Neural cell (in vitro differentiated cells): ENCODE results near the gene UQCC3. TPM values are rescaled to one million over a fixed set of nuclear protein-coding genes. Genes with fewer than 3 reads are reported as not detected.
A peak's percentile ranks its signal among the peaks of the same experiment; 100 is the strongest.

Experiments used
- H2AFZ ChIP-seq: fragments of 200-600, 300-800 bp; sonication (generic), shearing (Covaris generic); 2 replicates; pipeline ENCODE4 v1.6.0; 2014; ENCODE audit warnings: low read depth, mild to moderate bottlenecking, antibody characterized with exemption, low read length, moderate library complexity
- H3F3A ChIP-seq: fragments of 200-600 bp; shearing (Covaris generic); 2 replicates; pipeline ENCODE4 v1.6.1; 2016; ENCODE audit warnings: mild to moderate bottlenecking, moderate library complexity, mixed read lengths, antibody characterized with exemption, low read length; ENCODE audit not compliant: insufficient read depth, poor library complexity, severe bottlenecking
- H3K27ac ChIP-seq: fragments of 200-600, 300-800 bp; sonication (generic), shearing (Covaris generic); 2 replicates; pipeline ENCODE4 v1.5.1; 2014; ENCODE audit warnings: mild to moderate bottlenecking, low read length, moderate library complexity
- H3K27me3 ChIP-seq: fragments of 300-800, 200-600 bp; sonication (generic), shearing (Covaris generic); 2 replicates; pipeline ENCODE4 v1.6.0; 2014; ENCODE audit warnings: mild to moderate bottlenecking, low read depth, low read length, moderate library complexity; ENCODE audit not compliant: insufficient read depth
- H3K36me3 ChIP-seq: fragments of 300-800, 200-600 bp; sonication (generic), shearing (Covaris generic); 2 replicates; pipeline ENCODE4 v1.5.1; 2014; ENCODE audit warnings: mild to moderate bottlenecking, antibody characterized with exemption, low read length, moderate library complexity; ENCODE audit not compliant: insufficient read depth
- H3K4me2 ChIP-seq: fragments of 300-800, 200-600 bp; sonication (generic), shearing (Covaris generic); 2 replicates; pipeline ENCODE4 v1.6.0; 2014; ENCODE audit warnings: mild to moderate bottlenecking, low read length
- H3K4me3 ChIP-seq: fragments of 300-800, 200-600 bp; sonication (generic), shearing (Covaris generic); 2 replicates; pipeline ENCODE4 v1.5.1; 2014; ENCODE audit warnings: mild to moderate bottlenecking, low read length, moderate library complexity
- H3K79me2 ChIP-seq: fragments of 200-600 bp; shearing (Covaris generic); replicated peaks from 2 replicates; pipeline ENCODE4 v1.6.0; 2014; ENCODE audit warnings: mild to moderate bottlenecking, low read length, moderate library complexity; ENCODE audit not compliant: insufficient read depth
- H3K9ac ChIP-seq: fragments of 300-800, 200-600 bp; sonication (generic), shearing (Covaris generic); 2 replicates; pipeline ENCODE4 v1.6.1; 2016; ENCODE audit warnings: mild to moderate bottlenecking, low read length, mixed read lengths
- H3K9me2 ChIP-seq: fragments of 200-600 bp; shearing (Covaris generic); 2 replicates; pipeline ENCODE4 v1.6.1; 2016; ENCODE audit warnings: mild to moderate bottlenecking, low read length, mixed read lengths; ENCODE audit not compliant: insufficient read depth
- H3K9me3 ChIP-seq: fragments of 200-600, 300-800 bp; sonication (generic), shearing (Covaris generic); 2 replicates; pipeline ENCODE4 v1.6.1; 2016; ENCODE audit warnings: mild to moderate bottlenecking, mixed run types, low read length, moderate library complexity, mixed read lengths
- H4K20me1 ChIP-seq: fragments of 200-600 bp; shearing (Covaris generic); 2 replicates; pipeline ENCODE4 v1.6.1; 2016; ENCODE audit warnings: mild to moderate bottlenecking, mixed run types; ENCODE audit not compliant: insufficient read depth
- EP300 ChIP-seq: fragments of 450-650 bp; conservative IDR thresholded peaks from 2 replicates; pipeline ENCODE4 v1.6.1; 2014; ENCODE audit warnings: antibody characterized with exemption, mild to moderate bottlenecking, moderate library complexity; ENCODE audit not compliant: poor library complexity, severe bottlenecking
- EZH2 ChIP-seq: fragments of 200-600, 300-800 bp; shearing (Covaris generic), sonication (generic); IDR thresholded peaks from 2 replicates; pipeline ENCODE4 v1.6.1; 2014; ENCODE audit warnings: antibody characterized with exemption, low read length, borderline replicate concordance, mild to moderate bottlenecking; ENCODE audit not compliant: insufficient read depth, poor library complexity, severe bottlenecking
- MXI1 ChIP-seq: fragments of 450-650 bp; conservative IDR thresholded peaks from 2 replicates; pipeline ENCODE4 v1.6.1; 2014; ENCODE audit warnings: antibody characterized with exemption, mild to moderate bottlenecking; ENCODE audit not compliant: poor library complexity, severe bottlenecking
- POLR2AphosphoS5 ChIP-seq: IDR thresholded peaks from 2 replicates; pipeline ENCODE4 v1.6.1; 2012
- RAD21 ChIP-seq: fragments of 450-650 bp; conservative IDR thresholded peaks from 2 replicates; pipeline ENCODE4 v1.6.1; 2014; ENCODE audit warnings: antibody characterized with exemption, mild to moderate bottlenecking, moderate library complexity
- SMC3 ChIP-seq: fragments of 450-650 bp; conservative IDR thresholded peaks from 2 replicates; pipeline ENCODE4 v1.6.1; 2014; ENCODE audit warnings: antibody characterized with exemption, mild to moderate bottlenecking, moderate library complexity; ENCODE audit not compliant: poor library complexity
- TAF1 ChIP-seq: IDR thresholded peaks from 2 replicates; pipeline ENCODE4 v1.6.1; 2012; ENCODE audit warnings: low read depth
- polyA minus RNA-seq: library from RNA; depleted of rRNA, polyadenylated mRNA; stranded (reverse); fragments of >200 nt; gene quantifications from 2 replicates; pipeline ENCODE4 v1.2.3, GENCODE V29; 2014
- polyA plus RNA-seq: library from polyadenylated mRNA; depleted of rRNA; stranded (reverse); fragments of >200 nt; gene quantifications from 2 replicates; pipeline ENCODE4 v1.2.3, GENCODE V29; 2014
- TF ChIP-seq, protein P1 (sequence below): IDR thresholded peaks from 2 replicates; pipeline ENCODE4 v1.6.1; 2012; ENCODE audit warnings: borderline replicate concordance
- TF ChIP-seq, protein P2 (sequence below): fragments of 450-650 bp; IDR thresholded peaks from 2 replicates; pipeline ENCODE4 v1.5.1; 2014; ENCODE audit warnings: antibody characterized with exemption, mild to moderate bottlenecking, moderate library complexity; ENCODE audit not compliant: poor library complexity, severe bottlenecking

The UQCC3 gene, protein sequence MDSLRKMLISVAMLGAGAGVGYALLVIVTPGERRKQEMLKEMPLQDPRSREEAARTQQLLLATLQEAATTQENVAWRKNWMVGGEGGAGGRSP
- polyA plus RNA-seq: 6.8 and 8.4 TPM in 2 replicates
- 4.1 and 4.5 TPM in 2 replicates for polyA minus RNA-seq

DNA sequence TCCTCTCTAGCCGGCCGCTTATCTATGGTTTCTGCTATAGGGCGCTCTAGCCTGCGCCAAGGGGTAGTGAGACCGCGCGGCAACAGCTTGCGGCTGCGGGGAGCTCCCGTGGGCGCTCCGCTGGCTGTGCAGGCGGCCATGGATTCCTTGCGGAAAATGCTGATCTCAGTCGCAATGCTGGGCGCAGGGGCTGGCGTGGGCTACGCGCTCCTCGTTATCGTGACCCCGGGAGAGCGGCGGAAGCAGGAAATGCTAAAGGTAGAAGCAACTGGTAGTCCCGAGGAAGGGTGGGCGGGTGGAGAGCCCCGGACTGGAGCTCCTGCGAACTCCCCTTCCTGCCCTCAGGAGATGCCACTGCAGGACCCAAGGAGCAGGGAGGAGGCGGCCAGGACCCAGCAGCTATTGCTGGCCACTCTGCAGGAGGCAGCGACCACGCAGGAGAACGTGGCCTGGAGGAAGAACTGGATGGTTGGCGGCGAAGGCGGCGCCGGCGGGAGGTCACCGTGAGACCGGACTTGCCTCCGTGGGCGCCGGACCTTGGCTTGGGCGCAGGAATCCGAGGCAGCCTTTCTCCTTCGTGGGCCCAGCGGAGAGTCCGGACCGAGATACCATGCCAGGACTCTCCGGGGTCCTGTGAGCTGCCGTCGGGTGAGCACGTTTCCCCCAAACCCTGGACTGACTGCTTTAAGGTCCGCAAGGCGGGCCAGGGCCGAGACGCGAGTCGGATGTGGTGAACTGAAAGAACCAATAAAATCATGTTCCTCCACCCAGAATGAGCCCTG, at the start of gene UQCC3, which contains the start of gene LBHD1:
UQCC3 (plus strand) TSS at position 66 of the 782 bp plus-strand sequence; CDS start at position 139, 73 bp downstream.
LBHD1 (minus strand) TSS at position 660 of the 782 bp plus-strand sequence. CDS start 2,236 bp downstream, outside the sequence.
- Histone ChIP-seq H2AFZ (peak within 1 kb of the TSS; percentile 77), H3K27ac (peak within 1 kb of the TSS; percentile 86)

DNA sequence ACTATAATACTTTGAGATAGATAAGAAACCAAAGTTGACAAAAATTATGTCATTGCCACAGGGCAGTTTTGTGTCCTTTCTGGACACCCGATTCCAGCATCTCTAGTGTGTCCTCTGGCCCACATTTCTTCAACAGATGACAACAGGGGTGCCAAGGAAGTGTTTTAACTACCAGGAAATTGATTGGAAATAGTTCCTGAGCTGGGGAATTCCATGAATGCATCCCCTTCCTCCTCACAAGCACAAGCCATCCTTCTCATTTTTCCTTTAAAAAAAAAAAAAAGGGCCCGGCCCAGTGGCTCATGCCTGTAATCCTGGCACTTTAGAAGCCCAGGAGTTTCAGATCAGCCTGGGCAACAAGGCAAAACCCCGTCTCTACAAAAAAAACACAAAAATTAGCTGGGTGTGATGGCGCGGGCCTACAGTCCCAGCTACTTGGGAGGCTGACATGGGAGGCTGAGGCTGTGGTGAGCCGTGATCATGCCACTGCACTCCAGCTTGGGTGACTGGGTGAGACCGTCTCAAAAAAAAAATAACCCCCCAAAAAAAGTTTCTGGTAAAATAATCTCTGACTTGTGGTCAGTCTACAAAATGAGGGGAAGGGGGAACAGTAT, 48.9 kb upstream of the UQCC3 start:
- Histone ChIP-seq H3K27me3 (no peaks in the 10 kb centered on the region), H3K9me2 (no peaks in the 10 kb centered on the region), H3F3A (peaks cover 6% of the 10 kb centered on the region), H3K36me3 (no peaks in the 10 kb centered on the region), H4K20me1 (no peaks in the 10 kb centered on the region), H3K4me3 (peak overlapping the region; percentile 81), H3K9ac (peak overlapping the region; percentile 93), H2AFZ (peak overlapping the region; percentile 18), H3K9me3 (no peaks in the 10 kb centered on the region), H3K4me2 (peak overlapping the region; percentile 70), H3K27ac (peak overlapping the region; percentile 78), H3K79me2 (peaks cover 8% of the 10 kb centered on the region)
- TF ChIP-seq TAF1: no peak
- TF ChIP-seq EZH2: no peak
- no peak for TF ChIP-seq EP300
- TF ChIP-seq POLR2AphosphoS5: no peak

More for the DNA sequence above, at the start of gene UQCC3, which contains the start of gene LBHD1:
- Histone ChIP-seq H3K9me3 (no peaks in the 10 kb centered on the region), H3K36me3 (no peaks in the 10 kb centered on the region), H3K27me3 (no peaks in the 10 kb centered on the region), H3K4me2 (peak within 1 kb of the TSS; percentile 99), H3K4me3 (peak within 1 kb of the TSS; percentile 89), H3K9me2 (no peaks in the 10 kb centered on the region), H4K20me1 (no peaks in the 10 kb centered on the region), H3K9ac (peak within 1 kb of the TSS; percentile 82), H3K79me2 (peaks cover 6% of the 10 kb centered on the region), H3F3A (no peaks in the 10 kb centered on the region)
- TF ChIP-seq, protein P1, sequence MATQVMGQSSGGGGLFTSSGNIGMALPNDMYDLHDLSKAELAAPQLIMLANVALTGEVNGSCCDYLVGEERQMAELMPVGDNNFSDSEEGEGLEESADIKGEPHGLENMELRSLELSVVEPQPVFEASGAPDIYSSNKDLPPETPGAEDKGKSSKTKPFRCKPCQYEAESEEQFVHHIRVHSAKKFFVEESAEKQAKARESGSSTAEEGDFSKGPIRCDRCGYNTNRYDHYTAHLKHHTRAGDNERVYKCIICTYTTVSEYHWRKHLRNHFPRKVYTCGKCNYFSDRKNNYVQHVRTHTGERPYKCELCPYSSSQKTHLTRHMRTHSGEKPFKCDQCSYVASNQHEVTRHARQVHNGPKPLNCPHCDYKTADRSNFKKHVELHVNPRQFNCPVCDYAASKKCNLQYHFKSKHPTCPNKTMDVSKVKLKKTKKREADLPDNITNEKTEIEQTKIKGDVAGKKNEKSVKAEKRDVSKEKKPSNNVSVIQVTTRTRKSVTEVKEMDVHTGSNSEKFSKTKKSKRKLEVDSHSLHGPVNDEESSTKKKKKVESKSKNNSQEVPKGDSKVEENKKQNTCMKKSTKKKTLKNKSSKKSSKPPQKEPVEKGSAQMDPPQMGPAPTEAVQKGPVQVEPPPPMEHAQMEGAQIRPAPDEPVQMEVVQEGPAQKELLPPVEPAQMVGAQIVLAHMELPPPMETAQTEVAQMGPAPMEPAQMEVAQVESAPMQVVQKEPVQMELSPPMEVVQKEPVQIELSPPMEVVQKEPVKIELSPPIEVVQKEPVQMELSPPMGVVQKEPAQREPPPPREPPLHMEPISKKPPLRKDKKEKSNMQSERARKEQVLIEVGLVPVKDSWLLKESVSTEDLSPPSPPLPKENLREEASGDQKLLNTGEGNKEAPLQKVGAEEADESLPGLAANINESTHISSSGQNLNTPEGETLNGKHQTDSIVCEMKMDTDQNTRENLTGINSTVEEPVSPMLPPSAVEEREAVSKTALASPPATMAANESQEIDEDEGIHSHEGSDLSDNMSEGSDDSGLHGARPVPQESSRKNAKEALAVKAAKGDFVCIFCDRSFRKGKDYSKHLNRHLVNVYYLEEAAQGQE: peak; percentile 44
- TF ChIP-seq TAF1 (peak; percentile 85), POLR2AphosphoS5 (peak; percentile 71), EZH2 (no peak), RAD21 (peak; percentile 37), MXI1 (peak; percentile 72), EP300 (peak; percentile 37), SMC3 (peak; percentile 46)
- TF ChIP-seq, protein P2, sequence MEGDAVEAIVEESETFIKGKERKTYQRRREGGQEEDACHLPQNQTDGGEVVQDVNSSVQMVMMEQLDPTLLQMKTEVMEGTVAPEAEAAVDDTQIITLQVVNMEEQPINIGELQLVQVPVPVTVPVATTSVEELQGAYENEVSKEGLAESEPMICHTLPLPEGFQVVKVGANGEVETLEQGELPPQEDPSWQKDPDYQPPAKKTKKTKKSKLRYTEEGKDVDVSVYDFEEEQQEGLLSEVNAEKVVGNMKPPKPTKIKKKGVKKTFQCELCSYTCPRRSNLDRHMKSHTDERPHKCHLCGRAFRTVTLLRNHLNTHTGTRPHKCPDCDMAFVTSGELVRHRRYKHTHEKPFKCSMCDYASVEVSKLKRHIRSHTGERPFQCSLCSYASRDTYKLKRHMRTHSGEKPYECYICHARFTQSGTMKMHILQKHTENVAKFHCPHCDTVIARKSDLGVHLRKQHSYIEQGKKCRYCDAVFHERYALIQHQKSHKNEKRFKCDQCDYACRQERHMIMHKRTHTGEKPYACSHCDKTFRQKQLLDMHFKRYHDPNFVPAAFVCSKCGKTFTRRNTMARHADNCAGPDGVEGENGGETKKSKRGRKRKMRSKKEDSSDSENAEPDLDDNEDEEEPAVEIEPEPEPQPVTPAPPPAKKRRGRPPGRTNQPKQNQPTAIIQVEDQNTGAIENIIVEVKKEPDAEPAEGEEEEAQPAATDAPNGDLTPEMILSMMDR: peak; percentile 19
